GM18870 (cell line): ENCODE measurements around the gene PLEKHA8.
"Not testable (repeated sequence)": the region's sequence is repeated elsewhere in the genome, so short reads cannot be mapped to it uniquely, and the experiment has no call there.

ENCODE experiments used
- ATAC-seq: cut with Tn5 transposase; IDR thresholded peaks from one replicate; pipeline ENCODE4 v1.9.1; 2021; ENCODE audit warnings: moderate library complexity; ENCODE audit not compliant: unreplicated experiment

Gene PLEKHA8

GRCh38 chr7:30023524-30023923, 4.7 kb upstream of the PLEKHA8 start:
- ATAC-seq = no peak

DNA sequence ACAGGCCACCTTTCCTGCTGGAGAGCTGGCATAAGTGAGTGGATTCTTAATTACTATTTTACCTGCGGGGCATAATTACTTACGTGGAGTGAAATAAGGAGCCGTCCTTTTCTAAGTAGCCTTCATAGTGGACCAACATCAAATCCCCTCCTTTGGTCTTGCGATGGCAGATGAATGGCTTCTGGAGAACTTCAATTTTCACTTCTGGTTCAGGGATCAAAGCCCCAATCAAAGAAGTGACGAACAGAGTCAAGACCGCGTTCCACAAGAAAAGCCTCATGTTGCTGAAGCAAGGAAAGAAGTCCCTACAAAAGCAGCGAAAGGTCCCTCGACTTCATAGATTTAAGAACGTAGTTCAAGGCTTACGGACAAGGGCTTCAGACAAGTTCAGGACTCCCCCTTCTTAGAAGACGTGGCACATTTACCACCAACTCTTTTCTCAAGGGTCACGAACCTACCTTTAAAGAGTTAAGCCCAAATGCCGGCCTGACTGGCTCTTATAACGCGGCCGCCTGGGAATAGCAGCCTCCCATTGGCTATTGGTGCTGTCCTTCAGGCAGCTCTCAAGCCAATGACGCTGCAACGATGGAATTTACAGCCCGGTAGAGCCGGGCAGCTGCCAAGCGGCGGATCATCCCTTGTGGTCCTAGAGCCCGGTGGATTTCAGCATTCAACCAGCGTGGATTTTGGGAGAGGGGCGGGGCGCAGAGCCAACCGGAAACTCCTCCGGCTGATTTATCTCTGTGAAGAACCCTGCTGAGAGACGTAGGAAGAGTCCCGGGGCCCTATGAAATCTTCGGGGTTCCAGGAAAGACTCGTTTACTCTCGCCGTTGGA, 1.8 kb upstream of the PLEKHA8 start, which contains the start of gene FKBP14:
FKBP14 (minus strand) TSS at position 474 of the 836 bp plus-strand sequence; CDS start at position 280, 194 bp downstream.
- peak; percentile 84 for ATAC-seq

- no peak for ATAC-seq
Measured at GRCh38 chr7:30027065-30027456, 1.2 kb upstream of the PLEKHA8 start.

- peak; percentile 5 for ATAC-seq
Measured at GRCh38 chr7:30027740-30028215, 434 bp upstream of the PLEKHA8 start.

- ATAC-seq = no peak
Measured at GRCh38 chr7:30028749-30029635, 780 bp downstream of the PLEKHA8 start.

GRCh38 chr7:30029696-30030095, 1.5 kb downstream of the PLEKHA8 start:
- no peak for ATAC-seq

GRCh38 chr7:30032310-30033125, 4.3 kb downstream of the PLEKHA8 start:
- ATAC-seq = no peak

DNA sequence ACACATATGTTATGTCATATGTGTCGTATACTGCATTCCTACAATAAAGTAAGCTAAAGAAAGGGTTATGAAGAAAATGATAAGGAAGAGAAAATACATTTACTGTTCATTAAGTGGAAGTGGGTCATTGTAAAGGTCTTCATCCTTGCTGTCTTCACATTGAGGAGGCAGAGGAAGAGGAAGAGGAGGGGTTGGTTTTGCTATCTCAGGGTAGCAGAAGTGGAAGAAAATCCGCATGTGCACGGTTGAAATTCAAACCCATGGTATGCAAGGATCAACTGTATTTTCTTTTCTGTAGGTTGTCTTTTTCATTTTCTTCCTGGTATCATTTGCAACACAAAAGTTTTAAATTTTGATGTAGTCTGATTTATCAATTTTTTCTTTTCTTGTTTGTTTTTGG, 6.3 kb downstream of the PLEKHA8 start:
- ATAC-seq = no peak

GRCh38 chr7:30036220-30036619, 8.0 kb downstream of the PLEKHA8 start:
- no peak for ATAC-seq

DNA sequence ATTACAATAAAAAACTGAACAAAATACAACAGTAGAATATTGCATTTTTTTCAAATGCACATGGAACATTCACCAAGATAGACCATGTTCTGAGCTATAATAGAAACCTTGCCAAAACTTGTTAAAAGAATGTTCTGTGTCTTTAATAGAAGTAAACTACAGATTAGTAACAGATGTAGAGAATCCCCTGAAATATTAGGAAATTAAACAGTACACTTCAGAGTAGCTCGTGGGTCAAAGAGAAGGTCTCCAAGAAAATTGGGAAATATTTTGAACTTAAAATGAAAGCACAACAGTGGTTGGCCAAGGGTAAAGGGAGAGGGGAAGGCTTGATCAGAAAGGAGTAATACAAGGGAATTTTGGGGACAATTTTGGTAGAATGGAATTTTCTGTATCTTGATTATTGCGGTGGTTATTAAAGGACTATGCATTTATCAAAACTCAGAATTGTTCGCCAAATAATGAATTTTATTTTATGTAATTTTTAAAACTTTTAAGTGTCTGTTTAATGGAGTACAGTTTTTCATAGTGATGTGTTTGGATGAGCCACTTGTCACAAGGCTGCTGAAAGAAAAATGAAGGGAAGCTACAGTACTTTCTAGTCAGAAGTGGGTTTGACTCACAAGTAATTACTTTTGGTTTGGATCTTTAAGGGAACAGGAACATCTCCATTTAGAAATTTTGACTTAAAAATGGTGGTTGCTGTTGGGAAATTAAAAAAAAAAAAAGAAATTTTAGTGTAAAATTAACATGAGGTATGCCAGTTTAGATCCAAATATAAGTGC, 10.2 kb downstream of the PLEKHA8 start:
- no peak for ATAC-seq

DNA sequence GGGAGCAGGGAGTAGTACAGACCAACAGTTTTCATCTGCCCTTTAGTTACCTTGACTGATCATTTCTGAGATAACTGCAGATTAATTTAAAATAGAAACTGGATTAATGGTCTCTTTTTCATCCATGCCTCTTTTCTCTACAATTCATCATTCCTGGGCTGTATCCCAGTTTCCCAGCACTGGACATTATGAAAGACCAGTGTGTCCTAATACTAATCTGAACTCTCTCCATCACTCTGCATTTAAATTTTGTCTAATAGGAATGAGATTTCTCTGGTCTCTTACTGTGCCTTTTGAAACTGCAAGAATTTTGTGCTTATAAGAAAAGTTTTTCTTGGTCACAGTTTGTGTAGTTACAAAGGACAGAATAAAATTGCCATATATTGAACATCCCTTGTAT, 12.7 kb downstream of the PLEKHA8 start:
- ATAC-seq = no peak

- no peak for ATAC-seq
Measured at GRCh38 chr7:30041526-30042269, 13.5 kb downstream of the PLEKHA8 start.

DNA sequence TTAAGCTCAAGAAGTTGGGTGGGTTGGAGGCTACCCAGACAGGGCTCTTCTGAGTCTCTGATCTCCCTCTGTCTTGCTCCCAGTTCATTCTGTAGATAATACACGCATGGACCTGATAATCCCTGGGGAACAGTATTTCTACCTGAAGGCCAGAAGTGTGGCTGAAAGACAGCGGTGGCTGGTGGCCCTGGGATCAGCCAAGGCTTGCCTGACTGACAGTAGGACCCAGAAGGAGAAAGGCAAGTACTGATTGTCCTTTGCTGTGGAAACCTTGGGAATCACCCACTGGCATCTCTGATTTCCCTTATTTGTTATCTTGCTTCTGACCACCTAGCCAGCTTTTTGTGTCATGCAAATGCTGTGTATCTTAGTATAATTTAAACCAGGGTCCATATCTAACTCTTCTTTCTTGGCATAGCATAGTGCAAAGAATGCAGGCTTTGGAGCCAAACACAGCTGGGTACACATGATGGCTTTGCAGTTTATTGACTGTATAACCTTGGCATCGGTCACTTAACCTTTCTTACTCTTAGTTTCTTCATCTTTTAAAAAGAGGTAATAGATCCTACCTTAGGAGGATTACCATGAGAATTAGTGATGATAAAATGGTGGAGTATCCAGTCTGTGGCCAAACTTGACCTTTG, 18.0 kb downstream of the PLEKHA8 start:
- no peak for ATAC-seq

GRCh38 chr7:30047124-30047523, 18.9 kb downstream of the PLEKHA8 start:
- ATAC-seq = no peak

- ATAC-seq = no peak
Measured at GRCh38 chr7:30048582-30048981, 20.4 kb downstream of the PLEKHA8 start.

DNA sequence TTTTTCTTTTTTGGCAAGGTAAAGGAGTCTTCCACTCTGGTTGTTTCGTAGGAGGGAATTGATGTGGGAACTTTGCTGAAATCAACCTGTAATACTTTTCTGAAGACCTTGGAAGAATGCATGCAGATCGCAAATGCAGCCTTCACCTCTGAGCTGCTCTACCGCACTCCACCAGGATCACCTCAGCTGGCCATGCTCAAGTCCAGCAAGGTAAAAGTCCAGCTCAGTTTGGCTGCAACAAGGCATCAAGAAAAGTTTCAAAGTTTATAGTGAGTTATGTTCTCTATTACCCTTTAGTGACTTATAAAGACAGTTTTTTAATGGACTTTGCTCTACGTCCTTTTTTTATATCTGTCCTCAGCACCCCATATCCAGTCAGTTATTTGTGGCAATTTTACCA, 21.0 kb downstream of the PLEKHA8 start:
- ATAC-seq = no peak

GRCh38 chr7:30053068-30053467, 24.9 kb downstream of the PLEKHA8 start:
- ATAC-seq = no peak

GRCh38 chr7:30057741-30058140, 29.5 kb downstream of the PLEKHA8 start:
- no peak for ATAC-seq

DNA sequence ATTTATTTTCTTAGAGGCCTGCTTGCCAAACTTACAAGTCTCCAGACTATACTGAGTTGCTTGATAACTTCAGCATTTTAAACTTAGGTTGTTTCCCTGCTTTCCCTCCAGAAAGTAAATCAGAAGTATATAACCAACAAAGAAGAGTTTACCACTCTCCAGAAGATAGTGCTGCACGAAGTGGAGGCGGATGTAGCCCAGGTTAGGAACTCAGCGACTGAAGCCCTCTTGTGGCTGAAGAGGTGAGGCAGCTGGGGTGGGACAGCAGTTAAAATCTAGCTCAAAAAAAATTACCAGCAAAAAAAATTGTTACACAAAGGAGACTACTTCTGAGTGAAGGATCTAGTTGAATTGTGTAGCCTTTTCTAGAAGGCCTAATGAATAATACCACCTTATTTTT, 33.6 kb downstream of the PLEKHA8 start:
- ATAC-seq = not testable (repeated sequence)
